Stimulated activated CD4-positive, alpha-beta T cell treated with anti-CD3 and anti-CD28 coated beads, TNF-alpha, amount 100 ng/mL, for 24 hours (primary cell): ENCODE results near the gene ATF7IP2.
A peak's percentile ranks its signal among the peaks of the same experiment; 100 is the strongest.
"Not testable (repeated sequence)": the region's sequence is repeated elsewhere in the genome, so short reads cannot be mapped to it uniquely, and the experiment has no call there.

Experiments used
- DNase-seq, 3 experiments: peaks; one replicate each; pipeline ENCODE4 v3.0.0-alpha.2; 2020; ENCODE audit warnings: low read depth in 3 of 3

Gene ATF7IP2

GRCh38 chr16:10385725-10386516 lies at the start of gene ATF7IP2:
TSS of gene ATF7IP2 (plus strand) at chr16:10386061. CDS start at chr16:10430621, 44,560 bp downstream.
- peak; percentile 78 to 91 (median 86) for DNase-seq

- DNase-seq, result no peak
These were observed 47.4 kb upstream of the ATF7IP2 start for GRCh38 chr16:10338426-10338825.

GRCh38 chr16:10339777-10340732 lies 45.8 kb upstream of the ATF7IP2 start:
- DNase-seq, result no peak

- no peak for DNase-seq
These were observed 42.6 kb upstream of the ATF7IP2 start for GRCh38 chr16:10343124-10343760.

- not testable (repeated sequence) for DNase-seq
These were observed 41.2 kb upstream of the ATF7IP2 start for GRCh38 chr16:10344699-10345098.

- no peak for DNase-seq
These were observed 40.2 kb upstream of the ATF7IP2 start for GRCh38 chr16:10345629-10346028.

- no peak for DNase-seq
These were observed 36.0 kb upstream of the ATF7IP2 start for GRCh38 chr16:10349851-10350250.

- DNase-seq, result no peak
These were observed 33.6 kb upstream of the ATF7IP2 start for GRCh38 chr16:10352262-10352661.

GRCh38 chr16:10355589-10355988 lies 30.3 kb upstream of the ATF7IP2 start:
- DNase-seq, result no peak

- no peak for DNase-seq
These were observed 28.7 kb upstream of the ATF7IP2 start for GRCh38 chr16:10356870-10357842.

GRCh38 chr16:10361747-10362076 lies 24.1 kb upstream of the ATF7IP2 start:
- DNase-seq, result not testable (repeated sequence)

- DNase-seq, result no peak
These were observed 23.6 kb upstream of the ATF7IP2 start for GRCh38 chr16:10362077-10362863.

GRCh38 chr16:10362864-10363197 lies 23.0 kb upstream of the ATF7IP2 start:
- not testable (repeated sequence) for DNase-seq

GRCh38 chr16:10366619-10367018 lies 19.2 kb upstream of the ATF7IP2 start:
- not testable (repeated sequence) for DNase-seq

GRCh38 chr16:10367616-10368188 lies 18.2 kb upstream of the ATF7IP2 start:
- DNase-seq, result no peak

- no peak for DNase-seq
These were observed 16.8 kb upstream of the ATF7IP2 start for GRCh38 chr16:10368969-10369551.

- DNase-seq, result no peak
These were observed 15.7 kb upstream of the ATF7IP2 start for GRCh38 chr16:10370096-10370726.

- DNase-seq, result no peak
These were observed 14.3 kb upstream of the ATF7IP2 start for GRCh38 chr16:10371592-10371991.

- no peak for DNase-seq
These were observed 12.3 kb upstream of the ATF7IP2 start for GRCh38 chr16:10373556-10373955.
